ENCODE results near the gene ZNF345.

GRCh38 chr19:36916991-36917390 is 66.3 kb downstream of the ZNF345 start:
- no peak for TF ChIP-seq EZH2 (IDR thresholded peaks at IDR 0.05; ENCODE audit: insufficient read depth, poor library complexity, severe bottlenecking)
- TF ChIP-seq EZH2phosphoT487 (IDR thresholded peaks at IDR 0.05; ENCODE audit: insufficient read depth, low read depth): no peak
